Activated naive CD4-positive, alpha-beta T cell treated with Interleukin-2 at 50 U/mL for 16 hours (primary cell): ENCODE data around the gene TTLL8.
"Not testable (repeated sequence)": the region's sequence is repeated elsewhere in the genome, so short reads cannot be mapped to it uniquely, and the experiment has no call there.

Experiments
- DNase-seq: peaks from one replicate; pipeline ENCODE4 v3.0.0-alpha.2; 2020

The TTLL8 gene

DNA sequence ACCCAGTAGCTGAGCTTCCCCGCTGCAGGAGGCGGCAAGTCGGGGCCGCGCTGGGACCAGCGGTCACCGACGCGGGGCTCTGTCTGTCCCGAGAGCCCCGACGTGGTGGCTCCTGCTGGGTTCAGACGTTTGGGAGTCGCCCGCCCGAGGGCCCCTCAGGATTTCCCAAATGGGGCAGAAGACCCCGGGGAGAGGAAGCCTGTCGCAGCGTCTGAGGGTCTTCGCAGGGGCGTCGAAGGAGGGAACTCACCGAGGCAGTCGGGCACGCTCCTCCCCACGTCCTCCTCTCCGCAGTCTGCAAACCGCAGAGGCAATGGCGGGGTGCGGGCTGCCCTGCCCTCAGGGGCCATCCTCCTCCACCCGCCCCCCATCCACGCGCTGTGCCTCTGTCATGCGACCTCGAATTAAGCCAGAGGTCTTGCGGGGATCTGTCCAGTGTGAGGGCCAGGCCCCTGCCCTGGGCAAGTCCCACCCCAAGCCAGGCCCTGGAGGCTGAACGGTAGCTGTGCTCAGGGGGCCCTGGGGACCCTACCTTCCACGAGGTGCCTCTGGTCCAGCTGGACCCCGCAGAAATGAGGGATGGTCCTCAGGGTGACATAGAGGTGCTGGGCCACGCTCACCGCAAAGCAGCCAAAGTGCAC, 58.0 kb downstream of the TTLL8 start:
- no peak for DNase-seq

DNA sequence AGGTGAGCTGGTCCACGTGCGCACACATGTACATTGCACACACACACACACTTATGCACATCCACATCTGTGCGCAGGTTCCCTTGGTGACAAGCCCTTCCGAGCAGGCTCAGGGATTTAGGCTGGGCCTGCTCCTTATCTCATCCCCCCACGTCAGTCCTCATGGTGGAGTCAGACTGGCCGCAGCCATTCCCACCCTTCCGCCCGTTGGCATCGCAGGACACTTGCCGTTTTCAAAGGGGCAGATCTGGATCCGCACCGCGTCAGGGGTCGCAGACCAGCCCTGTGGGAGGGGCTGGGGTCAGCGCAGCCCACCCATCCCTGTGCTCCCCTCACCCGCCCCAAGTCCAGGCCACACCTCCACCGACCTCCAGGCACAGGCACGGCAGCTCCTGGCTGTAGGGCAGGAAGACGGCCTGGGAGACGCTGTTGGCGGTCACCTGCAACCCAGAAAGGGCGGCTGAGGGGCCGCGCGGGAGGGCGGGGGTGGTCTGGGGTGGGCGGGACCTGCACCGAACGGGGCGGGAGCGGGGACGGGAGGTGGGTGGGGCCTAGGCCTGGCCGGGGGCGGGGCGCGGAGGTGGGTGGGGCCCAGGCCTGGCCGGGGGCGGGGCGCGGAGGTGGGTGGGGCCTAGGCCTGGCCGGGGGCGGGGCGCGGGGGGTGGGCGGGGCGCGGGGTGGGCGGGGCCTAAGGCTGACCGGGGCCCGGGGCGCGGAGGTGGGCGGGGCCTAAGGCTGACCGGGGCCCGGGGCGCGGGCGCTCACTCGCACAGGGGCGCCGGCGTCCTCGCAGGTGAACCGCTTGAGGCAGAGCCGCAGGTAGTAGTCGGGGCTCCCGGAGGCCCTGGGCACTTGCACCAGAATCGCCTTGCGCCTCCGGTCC, 58.8 kb downstream of the TTLL8 start:
- DNase-seq = no peak

DNA sequence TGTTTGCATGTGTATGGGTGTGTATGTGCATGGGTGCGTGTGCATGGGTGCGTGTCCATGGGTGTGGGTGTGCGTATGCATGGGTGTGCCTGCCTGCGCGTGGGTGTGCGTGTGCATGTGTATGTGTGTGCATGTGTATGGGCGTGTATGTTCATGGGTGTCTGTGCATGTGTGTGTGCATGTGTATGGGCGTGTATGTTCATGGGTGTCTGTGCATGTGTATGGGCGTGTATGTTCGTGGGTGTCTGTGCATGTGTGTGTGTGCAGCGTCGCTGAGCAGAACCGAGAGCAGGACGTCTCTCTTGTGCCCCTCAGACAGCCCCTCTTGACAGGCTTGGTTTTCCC, 59.4 kb downstream of the TTLL8 start:
- DNase-seq = no peak

DNA sequence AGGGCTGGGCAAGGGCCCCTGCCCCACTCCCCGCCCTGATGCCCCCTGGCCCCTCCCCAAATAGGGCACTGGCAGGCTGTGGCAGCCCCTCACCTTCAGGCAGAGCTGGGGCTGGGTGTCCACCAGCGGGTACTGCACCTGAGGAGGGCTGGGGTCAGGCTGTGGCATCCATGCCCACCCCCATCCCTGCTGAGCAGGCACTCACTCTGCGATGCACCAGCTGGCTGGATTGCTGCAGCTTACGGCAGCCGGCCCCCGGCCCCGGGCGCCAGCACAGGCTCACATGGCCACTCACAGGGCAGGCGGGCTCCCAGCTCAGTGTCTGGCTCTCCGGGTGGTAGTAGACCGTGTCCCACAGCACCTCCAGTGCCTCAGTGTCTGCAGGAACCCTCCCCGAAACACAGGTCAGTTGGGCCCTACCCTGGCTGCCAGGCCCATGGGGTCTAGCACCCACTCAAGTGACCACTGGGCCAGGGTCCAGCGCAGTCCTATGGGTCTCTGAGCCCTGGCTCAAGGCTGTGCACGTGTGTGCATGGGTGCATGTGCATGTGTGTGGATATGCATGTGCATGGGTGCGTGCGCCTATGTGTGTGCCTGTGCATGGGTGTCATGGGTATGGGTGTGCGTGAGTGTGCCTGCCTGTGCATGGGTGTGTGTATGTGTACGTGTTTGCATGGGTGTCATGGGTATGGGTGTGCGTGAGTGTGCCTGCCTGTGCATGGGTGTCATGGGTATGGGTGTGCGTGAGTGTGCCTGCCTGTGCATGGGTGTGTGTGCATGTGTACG, 60.0 kb downstream of the TTLL8 start:
- DNase-seq = no peak

DNA sequence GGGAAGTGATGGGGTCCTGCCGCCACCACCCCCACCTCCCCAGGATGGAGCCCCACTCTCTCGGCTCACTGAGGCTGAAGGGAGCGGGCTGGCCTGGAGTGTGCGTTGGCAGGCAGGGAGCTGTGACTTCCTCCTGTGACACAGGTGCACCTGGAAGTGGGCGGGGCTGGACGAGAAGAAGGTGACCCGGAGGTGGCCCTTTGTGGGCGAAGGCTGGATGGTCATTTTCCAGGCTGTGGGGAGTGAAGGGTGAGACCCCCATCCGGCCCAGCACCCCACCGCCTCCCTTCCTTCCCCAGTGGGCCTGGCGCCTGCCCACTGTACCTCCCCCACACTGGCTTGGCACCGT, 60.9 kb downstream of the TTLL8 start:
- DNase-seq = no peak

DNA sequence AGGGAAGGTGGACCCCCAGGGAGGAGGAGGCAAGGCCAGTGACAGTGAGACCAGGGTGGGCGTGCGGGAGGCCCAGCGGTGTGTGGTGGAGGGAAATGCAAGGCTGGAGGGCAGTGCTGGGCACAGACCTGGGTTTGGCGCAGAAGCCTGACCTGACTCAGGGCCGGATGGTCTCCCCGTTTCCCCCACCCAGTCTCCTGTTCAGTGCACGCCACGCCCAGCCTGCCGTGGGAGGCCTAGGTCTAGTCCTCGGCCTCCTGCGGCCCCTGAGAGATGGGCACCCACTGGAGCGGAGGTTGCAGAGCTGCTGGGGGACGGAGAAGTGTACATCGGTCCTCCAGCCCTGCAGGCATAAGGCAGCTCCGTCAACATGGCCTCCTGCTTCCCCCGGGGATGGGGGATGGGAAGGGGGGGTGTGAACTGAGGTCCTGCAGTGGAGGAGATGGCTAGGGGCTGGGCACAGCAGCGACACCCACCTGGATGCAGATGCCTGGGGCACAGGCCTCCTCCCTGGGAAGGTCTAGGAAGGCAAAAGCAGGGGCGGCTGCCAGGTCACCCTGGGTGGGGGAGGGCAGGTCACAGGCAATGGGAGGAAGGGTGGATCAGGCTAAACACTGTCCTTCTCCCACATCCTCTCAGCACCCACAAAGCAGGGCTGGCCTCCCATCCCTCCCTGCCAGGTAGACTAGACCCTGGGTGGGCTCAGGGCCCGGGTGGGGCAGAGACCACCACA, 61.4 kb downstream of the TTLL8 start:
- no peak for DNase-seq

DNA sequence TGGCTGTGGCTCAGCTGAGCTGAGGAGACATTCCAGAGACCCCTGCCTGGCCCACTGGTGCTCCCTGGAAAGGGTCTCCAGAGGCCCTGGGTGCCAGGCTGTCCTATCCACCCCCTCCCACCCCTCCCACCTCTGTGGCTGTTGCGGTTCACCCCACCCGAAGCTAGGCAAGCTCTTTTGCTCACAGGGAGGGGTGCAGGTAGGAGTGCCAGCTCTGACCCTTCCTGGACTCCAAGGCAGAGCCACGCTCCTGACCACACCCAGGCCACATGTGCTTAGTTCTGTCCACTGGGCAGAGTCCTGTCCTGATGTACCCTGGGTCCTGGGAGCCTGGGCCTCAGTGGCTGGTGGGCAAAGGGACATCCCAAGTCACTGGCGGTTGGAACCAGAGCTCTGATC, 62.0 kb downstream of the TTLL8 start:
- no peak for DNase-seq

DNA sequence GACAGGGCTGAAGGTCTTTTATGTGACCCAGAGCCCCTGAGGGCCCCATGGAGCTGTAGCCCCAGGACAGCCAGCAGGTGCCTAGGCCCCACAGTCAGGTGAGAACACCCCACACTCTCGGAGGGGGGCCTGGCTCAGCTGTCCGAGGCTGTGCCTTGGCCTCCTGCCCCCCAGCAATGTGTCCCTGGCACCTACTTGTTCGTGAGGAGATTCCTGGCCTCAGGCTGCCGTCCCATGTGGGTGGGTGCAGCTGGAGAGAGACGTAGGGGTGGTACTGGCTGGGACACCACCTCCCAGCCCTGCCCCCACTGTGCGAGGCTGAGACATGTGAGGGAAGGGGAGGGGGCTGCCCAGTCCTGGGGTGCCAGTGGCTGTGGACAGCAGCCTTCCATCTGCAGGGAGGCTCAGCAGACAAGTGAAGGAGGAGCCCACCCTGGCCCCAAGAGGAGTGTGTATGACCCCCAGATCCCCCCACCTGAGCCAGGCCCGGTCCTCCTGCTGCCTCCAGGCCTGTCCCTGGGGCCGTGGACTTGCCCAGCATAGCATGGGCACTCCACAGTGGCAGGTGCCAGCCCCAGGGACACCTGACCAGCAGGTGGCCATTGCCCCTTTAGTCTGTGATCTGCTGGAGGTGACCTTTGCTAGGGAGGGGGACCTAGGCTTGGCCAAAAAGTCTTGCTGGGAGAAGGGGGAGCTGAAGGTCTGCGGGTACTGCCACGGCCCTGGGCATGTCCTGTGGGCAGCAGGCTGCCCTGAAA, 62.6 kb downstream of the TTLL8 start:
- no peak for DNase-seq

DNA sequence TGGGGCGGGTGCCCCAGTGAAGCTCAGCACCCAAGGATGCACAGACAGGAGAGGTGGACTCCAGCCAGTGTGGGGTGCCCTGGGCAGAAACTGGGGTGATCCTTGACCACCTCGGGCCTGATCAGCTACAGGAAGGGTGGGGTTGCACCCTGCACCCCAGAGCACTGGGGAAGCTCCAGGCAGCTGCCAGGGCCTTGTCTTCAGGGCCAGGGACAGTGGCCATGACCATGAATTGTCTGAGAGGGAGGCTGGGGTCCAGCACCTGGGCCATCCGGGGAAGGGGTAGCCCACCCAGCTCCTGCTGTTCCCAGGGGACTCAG, 63.1 kb downstream of the TTLL8 start:
- DNase-seq = no peak

DNA sequence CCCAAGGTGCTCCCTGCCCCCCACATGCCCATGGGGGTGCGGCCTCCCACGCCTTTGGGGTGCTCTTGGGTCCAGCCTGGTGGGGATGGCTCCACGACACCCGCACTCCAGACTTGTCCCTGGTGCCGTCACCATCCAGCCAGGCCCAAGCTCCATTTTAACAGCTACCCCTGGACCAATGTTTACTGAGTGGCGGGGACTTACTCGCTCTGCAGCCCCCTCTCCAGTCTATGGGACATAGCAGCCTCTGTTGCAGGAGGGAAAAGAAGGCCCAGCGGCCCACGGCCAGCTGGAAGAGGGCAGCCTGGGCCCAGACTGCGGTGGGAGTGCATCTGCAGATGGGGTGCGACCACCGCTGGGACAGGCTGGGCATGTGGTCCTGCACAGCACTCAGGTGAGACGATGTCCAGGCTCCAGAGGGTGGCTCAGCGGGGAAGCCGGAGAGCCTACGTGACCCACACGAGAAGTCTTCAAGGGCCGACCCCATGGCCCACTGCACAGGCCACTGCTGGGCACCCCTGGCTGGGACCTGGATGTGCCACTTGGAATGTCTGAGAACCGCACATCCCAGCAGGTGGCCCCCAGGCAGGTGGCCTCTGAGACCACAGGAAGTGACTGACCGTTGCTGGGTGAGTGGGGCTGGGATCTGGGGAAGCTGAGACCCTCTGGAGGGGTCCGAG, 63.6 kb downstream of the TTLL8 start:
- no peak for DNase-seq

DNA sequence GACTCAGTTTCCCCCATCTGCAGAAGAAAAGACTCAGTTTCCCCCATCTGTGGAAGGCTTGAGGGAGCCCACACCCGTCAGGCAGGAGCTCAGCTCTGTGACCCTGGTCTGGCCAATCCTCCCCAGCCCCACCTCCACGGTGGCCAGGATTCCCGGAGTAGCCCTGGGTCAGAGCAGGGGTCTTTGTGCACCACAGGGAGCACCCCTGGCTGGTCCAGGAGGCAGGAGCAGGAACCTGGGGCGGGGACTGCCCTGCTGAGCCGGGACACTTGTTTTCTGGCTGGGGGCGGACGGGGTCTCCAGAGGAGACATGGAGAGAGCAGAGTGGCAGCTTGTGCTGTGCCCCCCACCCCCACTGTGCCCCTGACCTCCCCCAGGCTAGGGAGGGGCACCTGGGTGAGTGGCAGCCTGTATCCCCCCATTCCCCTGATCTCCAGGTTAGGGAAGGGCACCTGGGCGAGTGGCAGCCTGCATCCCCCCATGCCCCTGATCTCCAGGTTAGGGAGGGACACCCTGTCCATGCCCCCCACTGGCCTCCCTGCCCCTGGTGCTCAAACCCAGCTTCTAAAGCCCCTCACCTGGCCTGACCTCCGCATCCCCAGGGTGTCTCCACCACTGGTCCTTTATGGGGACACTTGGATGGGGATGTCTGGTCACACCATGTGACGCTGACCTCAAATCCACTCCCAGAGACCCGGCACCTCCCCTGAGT, 64.3 kb downstream of the TTLL8 start:
- DNase-seq = no peak

DNA sequence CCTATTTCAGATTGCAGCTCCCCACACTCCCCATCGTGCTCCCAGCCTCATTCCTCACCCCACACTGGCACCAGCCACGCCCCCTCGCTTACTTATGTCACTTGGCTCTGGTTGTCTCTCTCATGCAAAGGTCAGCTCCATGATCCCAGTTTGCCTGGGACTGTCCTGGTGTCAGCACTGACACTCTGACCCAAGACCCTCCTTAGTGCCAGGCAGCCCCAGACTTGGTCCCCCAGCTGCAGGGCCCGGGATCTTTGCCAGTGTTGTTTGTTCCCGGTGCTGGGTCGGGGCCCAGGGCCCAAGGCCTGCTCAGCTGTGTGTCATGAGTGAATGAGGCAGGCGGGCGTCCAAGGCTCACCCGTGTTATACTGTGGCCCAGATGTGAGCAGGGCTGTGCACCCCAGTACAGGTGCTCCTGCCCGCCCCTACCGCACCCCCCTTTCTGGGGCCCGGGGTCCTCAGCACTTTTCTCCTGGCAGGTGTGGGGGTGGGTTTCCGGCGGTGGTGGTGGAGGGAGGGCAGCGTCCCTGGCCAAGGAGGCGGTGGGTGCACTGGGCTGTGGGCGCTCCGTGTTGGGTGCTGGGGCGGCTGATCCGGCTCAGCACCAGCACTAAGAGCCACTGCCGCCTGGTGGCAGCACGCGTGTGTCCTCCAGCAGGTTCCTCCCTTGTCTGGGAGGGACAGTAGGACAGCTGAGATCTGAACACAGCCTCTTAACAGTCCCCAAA, 65.0 kb downstream of the TTLL8 start:
- peak; percentile 77 for DNase-seq

DNA sequence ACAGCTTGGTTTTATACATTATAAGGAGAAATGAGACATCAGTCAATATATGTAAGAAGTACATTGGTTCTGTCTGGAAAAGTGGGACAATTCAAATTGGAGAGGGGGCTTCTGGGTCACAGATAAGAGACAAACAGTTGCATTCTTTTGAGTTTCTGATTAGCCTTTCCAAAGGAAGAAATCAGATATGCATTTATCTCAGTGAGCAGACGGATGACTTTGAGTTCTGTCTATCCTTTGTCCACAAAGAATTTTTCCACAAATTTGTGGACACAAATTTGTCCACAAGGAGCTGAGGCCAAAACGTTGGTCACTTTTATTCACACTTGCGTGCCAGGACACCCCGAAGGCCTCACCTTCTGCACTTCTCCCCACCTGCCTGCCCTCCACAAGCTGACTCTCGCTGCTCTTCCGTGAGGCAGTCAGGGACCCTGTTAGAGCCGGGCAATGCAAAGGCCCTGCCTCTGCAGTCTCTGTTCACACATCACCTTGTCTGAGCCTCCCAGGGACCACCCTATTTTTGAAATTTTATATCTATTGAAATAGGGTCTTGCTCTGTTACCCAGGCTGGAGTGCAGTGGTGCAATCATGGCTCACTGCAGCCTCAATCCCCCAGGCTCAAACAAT, 66.1 kb downstream of the TTLL8 start:
- no peak for DNase-seq

DNA sequence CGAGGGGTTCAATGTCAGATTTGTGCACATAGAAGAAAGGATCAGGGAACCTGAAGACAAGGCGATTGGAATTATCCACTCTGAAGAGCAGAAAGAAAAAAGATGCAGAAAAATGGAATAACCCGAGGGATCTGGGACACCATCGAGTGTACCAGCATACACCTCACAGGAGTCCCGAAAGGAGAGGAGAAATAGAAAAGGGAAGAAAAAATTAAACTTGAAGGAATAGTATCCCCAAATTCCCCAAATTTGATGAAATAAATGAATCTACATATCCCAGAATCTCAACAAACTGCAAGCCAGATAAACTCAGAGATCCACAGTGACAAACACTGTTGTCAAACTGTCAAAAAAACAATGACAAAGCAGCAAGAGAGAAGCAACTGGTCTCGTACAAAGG, 66.9 kb downstream of the TTLL8 start:
- no peak for DNase-seq

DNA sequence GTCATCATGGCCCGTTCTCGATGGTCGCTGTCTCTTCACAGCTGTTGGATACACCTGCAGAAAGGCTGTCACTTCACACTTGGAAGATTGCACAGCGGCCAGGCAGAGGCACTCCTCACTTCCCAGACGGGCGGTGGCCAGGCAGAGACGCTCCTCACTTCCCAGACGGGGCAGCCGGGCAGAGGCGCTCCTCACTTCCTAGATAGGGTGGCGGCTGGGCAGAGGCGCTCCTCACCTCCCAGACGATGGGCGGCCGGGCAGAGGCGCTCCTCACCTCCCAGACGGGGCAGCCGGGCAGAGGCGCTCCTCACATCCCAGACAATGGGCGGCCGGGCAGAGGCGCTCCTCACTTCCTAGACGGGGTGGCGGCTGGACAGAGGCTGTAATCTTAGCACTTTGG, 68.3 kb downstream of the TTLL8 start:
- not testable (repeated sequence) for DNase-seq

DNA sequence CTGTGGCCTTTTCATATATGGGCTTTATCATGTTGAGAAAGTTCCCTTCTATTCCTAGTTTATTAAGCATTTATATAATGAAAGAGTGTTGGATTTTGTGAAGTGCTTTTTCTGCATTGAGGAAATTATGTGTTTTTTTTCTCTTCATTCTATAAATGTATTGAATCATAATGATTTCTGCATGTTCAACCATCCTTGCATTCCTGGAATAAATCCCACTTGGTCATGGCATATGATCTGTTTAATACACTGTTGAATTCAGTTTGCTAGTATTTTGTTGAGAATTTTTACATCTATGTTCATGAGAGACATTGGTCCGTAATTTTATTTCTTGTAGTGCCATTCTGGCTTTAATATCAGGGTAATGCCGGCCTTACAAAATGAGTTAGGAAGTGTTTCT, 71.8 kb downstream of the TTLL8 start:
- no peak for DNase-seq

DNA sequence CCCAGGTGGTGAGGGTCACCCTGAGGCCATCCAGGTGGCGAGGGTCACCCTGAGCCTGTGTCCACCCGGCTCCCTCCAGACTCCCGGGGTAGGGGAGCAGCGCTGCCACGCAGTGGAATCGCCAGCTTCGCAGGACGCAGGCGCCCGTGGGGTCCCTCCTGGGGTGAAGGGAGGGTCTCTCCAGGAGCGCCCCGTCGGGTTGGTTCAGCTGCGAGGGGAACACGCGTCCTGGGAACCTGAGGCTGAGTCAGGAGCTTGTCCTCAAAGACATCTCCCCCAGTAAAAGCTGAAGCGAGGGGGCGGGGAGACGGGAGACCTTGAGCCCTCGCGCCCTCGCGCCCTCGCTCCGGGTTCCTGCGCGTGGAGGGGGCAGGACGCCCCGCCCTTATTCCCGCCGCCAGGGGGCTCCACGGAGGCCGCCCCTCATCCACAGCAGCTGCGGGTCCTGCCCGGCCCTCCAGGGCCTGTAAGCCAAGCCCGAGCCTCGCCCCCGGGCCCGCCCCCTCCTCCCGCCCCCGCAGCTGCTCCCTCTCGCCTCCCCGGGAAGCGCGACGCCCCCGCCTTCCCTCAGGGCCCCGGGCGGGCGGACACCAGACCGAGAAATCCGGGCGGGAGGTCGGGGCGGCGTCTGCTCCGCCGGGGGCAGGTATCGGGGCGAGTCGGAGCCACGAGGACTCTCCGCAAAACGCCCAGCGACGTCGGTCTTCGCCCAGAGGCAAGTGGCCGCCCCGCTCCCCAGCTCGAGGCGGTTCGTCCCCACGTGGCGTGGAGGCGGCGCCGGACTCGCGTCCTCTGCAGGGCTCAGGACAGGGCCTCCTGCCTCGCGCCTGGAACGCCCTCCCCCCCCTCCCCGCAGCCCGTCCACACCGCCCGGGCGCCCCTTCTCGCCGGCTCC, 74.7 kb downstream of the TTLL8 start:
- peak; percentile 29 for DNase-seq

DNA sequence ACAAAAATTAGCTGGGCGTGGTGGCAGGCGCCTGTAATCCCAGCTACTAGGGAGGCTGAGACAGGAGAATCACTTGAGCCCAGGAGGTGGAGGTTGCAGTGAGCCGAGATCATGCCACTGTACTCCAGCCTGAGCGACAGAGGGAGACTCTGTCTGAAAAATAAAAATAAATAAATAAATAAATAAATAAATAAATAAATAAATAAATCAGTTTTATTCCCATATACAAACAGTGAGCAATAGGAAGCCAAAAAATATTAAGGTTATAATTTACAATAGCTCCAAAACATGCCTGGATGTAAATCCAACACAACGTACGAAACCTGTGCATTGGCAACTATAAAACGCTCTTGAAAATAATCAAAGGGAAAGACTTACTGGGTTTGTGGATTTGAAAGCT, 76.3 kb downstream of the TTLL8 start:
- DNase-seq = not testable (repeated sequence)
